ENCODE measurements around the gene CORO6. TPM values are rescaled to one million over a fixed set of nuclear protein-coding genes. Genes with fewer than 3 reads are reported as not detected.

CORO6 gene
- total RNA-seq, 3 donors from 2014 or later: 6.6 to 21.3 (median 16.8) TPM

- TF ChIP-seq POLR2A (IDR thresholded peaks at IDR 0.05) (no peak), POLR2AphosphoS5 (IDR thresholded peaks at IDR 0.05) (no peak)
- TF ChIP-seq, protein P1, sequence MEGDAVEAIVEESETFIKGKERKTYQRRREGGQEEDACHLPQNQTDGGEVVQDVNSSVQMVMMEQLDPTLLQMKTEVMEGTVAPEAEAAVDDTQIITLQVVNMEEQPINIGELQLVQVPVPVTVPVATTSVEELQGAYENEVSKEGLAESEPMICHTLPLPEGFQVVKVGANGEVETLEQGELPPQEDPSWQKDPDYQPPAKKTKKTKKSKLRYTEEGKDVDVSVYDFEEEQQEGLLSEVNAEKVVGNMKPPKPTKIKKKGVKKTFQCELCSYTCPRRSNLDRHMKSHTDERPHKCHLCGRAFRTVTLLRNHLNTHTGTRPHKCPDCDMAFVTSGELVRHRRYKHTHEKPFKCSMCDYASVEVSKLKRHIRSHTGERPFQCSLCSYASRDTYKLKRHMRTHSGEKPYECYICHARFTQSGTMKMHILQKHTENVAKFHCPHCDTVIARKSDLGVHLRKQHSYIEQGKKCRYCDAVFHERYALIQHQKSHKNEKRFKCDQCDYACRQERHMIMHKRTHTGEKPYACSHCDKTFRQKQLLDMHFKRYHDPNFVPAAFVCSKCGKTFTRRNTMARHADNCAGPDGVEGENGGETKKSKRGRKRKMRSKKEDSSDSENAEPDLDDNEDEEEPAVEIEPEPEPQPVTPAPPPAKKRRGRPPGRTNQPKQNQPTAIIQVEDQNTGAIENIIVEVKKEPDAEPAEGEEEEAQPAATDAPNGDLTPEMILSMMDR (IDR thresholded peaks at IDR 0.05): peak; percentile 23 to 40 (median 38)
- Histone ChIP-seq H3K36me3 (no peaks in the 10 kb centered on the region), H3K9me3 (no peaks in the 10 kb centered on the region), H3K4me3 (peak overlapping the region; percentile 31 to 63 (median 44)), H3K27me3 (no peaks in the 10 kb centered on the region), H3K4me1 (peaks cover 17 to 18% of the 10 kb centered on the region in 2 donors), H3K27ac (no peak overlapping the region)
- DNase-seq (ENCODE audit: low spot score in 2 of 2): peak; percentile 51 to 66
- intact Hi-C loops (cut with DNase I; ENCODE audit: low total_unique reads): no loop called here
Measured at GRCh38 chr17:29617125-29617480, 5.6 kb downstream of the CORO6 start.

- intact Hi-C loops (cut with DNase I; ENCODE audit: low total_unique reads): no loop called here
- H3K27ac ChIP-seq: no peak overlapping the region
Measured at GRCh38 chr17:29616300-29617048, 6.2 kb downstream of the CORO6 start.

GRCh38 chr17:29615492-29616299 is 7.0 kb downstream of the CORO6 start:
- Histone ChIP-seq H3K4me1 (peaks cover 17 to 18% of the 10 kb centered on the region in 2 donors), H3K27me3 (no peaks in the 10 kb centered on the region), H3K9me3 (no peaks in the 10 kb centered on the region), H3K27ac (no peak overlapping the region), H3K36me3 (no peaks in the 10 kb centered on the region), H3K4me3 (peak overlapping the region; percentile 30 to 63 (median 53))
- TF ChIP-seq POLR2AphosphoS5 (IDR thresholded peaks at IDR 0.05): peak in 1 of 3 donors; percentile 25
- TF ChIP-seq, protein P1 (IDR thresholded peaks at IDR 0.05): no peak
- intact Hi-C loops (cut with DNase I; ENCODE audit: low total_unique reads): no loop called here
- peak; percentile 75 to 81 for DNase-seq (ENCODE audit: low spot score in 2 of 2)

More at GRCh38 chr17:29616300-29617048, 6.2 kb downstream of the CORO6 start:
- Histone ChIP-seq H3K9me3 (no peaks in the 10 kb centered on the region), H3K27me3 (no peaks in the 10 kb centered on the region), H3K36me3 (no peaks in the 10 kb centered on the region), H3K4me1 (peaks cover 17 to 18% of the 10 kb centered on the region in 2 donors), H3K4me3 (peak overlapping the region; percentile 31 to 63 (median 53))
- no peak for DNase-seq (ENCODE audit: low spot score in 2 of 2)
- TF ChIP-seq, protein P1 (IDR thresholded peaks at IDR 0.05): no peak
- TF ChIP-seq POLR2A (IDR thresholded peaks at IDR 0.05) (no peak), POLR2AphosphoS5 (IDR thresholded peaks at IDR 0.05) (no peak)

- no peaks in the 10 kb centered on the region for H3K27me3 ChIP-seq
- no peaks in the 10 kb centered on the region for H3K36me3 ChIP-seq
- peak overlapping the region; percentile 30 to 63 (median 53) for H3K4me3 ChIP-seq
- no peaks in the 10 kb centered on the region for H3K9me3 ChIP-seq
- TF ChIP-seq POLR2A (IDR thresholded peaks at IDR 0.05): no peak
- TF ChIP-seq, protein P1 (IDR thresholded peaks at IDR 0.05): peak in 1 of 3 donors; percentile 12
- no peak for DNase-seq (ENCODE audit: low spot score in 2 of 2)
- intact Hi-C loops (cut with DNase I; ENCODE audit: low total_unique reads): no loop called here
- H3K27ac ChIP-seq: no peak overlapping the region
- peaks cover 17 to 18% of the 10 kb centered on the region in 2 donors for H3K4me1 ChIP-seq
Measured at GRCh38 chr17:29615048-29615385, 7.7 kb downstream of the CORO6 start.

Measured in breast epithelium (tissue), 4 donors.